DMS79 treated with DMSO at 0.1 percent for 48 hours (cell line): Measurements from ENCODE around the gene CEACAM21.
"Not testable (repeated sequence)": the region's sequence is repeated elsewhere in the genome, so short reads cannot be mapped to it uniquely, and the experiment has no call there.

Source experiments
- DNase-seq: peaks from one replicate; lab custom pipeline; 2025; lab: John Stamatoyannopoulos, UW

CEACAM21 gene

GRCh38 chr19:41549884-41550283 is 26.1 kb upstream of the CEACAM21 start:
- DNase-seq, result no peak

GRCh38 chr19:41551212-41551610 is 24.8 kb upstream of the CEACAM21 start:
- DNase-seq, result no peak

- no peak for DNase-seq
These were observed 24.3 kb upstream of the CEACAM21 start for GRCh38 chr19:41551711-41552110.

GRCh38 chr19:41552558-41552957 is 23.4 kb upstream of the CEACAM21 start:
- no peak for DNase-seq

- DNase-seq, result no peak
These were observed 22.2 kb upstream of the CEACAM21 start for GRCh38 chr19:41553804-41554203.

GRCh38 chr19:41554907-41555306 is 21.1 kb upstream of the CEACAM21 start:
- no peak for DNase-seq

GRCh38 chr19:41555748-41556147 is 20.2 kb upstream of the CEACAM21 start:
- DNase-seq, result no peak

- peak; percentile 55 for DNase-seq
These were observed 12.0 kb upstream of the CEACAM21 start for GRCh38 chr19:41563854-41564514.

GRCh38 chr19:41564515-41565378 is 11.2 kb upstream of the CEACAM21 start:
- peak; percentile 23 for DNase-seq

- DNase-seq, result no peak
These were observed 10.6 kb upstream of the CEACAM21 start for GRCh38 chr19:41565379-41565720.

- DNase-seq, result peak; percentile 26
These were observed 10.0 kb upstream of the CEACAM21 start for GRCh38 chr19:41566001-41566400.

- DNase-seq, result no peak
These were observed 6.3 kb upstream of the CEACAM21 start for GRCh38 chr19:41569481-41570150.

GRCh38 chr19:41570179-41570578 is 5.8 kb upstream of the CEACAM21 start:
- no peak for DNase-seq

GRCh38 chr19:41570639-41571112 is 5.3 kb upstream of the CEACAM21 start:
- DNase-seq, result peak; percentile 76

- no peak for DNase-seq
These were observed 1.3 kb downstream of the CEACAM21 start for GRCh38 chr19:41577144-41577830.

GRCh38 chr19:41577833-41578232 is 1.9 kb downstream of the CEACAM21 start:
- no peak for DNase-seq

GRCh38 chr19:41578886-41579285 is 2.9 kb downstream of the CEACAM21 start:
- DNase-seq, result no peak

GRCh38 chr19:41581068-41581467 is 5.1 kb downstream of the CEACAM21 start:
- DNase-seq, result not testable (repeated sequence)

GRCh38 chr19:41582577-41583182 is 6.7 kb downstream of the CEACAM21 start:
- DNase-seq, result not testable (repeated sequence)

- no peak for DNase-seq
These were observed 8.4 kb downstream of the CEACAM21 start for GRCh38 chr19:41584260-41584810.

GRCh38 chr19:41584931-41585330 is 9.0 kb downstream of the CEACAM21 start:
- DNase-seq, result no peak
